ENCODE data around the gene EEF1AKMT1. TPM values are rescaled to one million over a fixed set of nuclear protein-coding genes. Genes with fewer than 3 reads are reported as not detected.

Gene EEF1AKMT1
- total RNA-seq, 1 donor from 2014 or later = 5.3 TPM

GRCh38 chr13:20801707-20802106 lies 27.9 kb upstream of the EEF1AKMT1 start:
- TF ChIP-seq, protein P1, sequence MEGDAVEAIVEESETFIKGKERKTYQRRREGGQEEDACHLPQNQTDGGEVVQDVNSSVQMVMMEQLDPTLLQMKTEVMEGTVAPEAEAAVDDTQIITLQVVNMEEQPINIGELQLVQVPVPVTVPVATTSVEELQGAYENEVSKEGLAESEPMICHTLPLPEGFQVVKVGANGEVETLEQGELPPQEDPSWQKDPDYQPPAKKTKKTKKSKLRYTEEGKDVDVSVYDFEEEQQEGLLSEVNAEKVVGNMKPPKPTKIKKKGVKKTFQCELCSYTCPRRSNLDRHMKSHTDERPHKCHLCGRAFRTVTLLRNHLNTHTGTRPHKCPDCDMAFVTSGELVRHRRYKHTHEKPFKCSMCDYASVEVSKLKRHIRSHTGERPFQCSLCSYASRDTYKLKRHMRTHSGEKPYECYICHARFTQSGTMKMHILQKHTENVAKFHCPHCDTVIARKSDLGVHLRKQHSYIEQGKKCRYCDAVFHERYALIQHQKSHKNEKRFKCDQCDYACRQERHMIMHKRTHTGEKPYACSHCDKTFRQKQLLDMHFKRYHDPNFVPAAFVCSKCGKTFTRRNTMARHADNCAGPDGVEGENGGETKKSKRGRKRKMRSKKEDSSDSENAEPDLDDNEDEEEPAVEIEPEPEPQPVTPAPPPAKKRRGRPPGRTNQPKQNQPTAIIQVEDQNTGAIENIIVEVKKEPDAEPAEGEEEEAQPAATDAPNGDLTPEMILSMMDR (IDR thresholded peaks at IDR 0.05; ENCODE audit: insufficient read depth, low read length, severe bottlenecking) = no peak
- FAIRE-seq (no peak), DNase-seq (ENCODE audit: low read depth) (no peak)
- peaks cover 2% of the 10 kb centered on the region for H3K36me3 ChIP-seq (ENCODE audit: control insufficient read depth, insufficient read depth, low read length)
- H3K27me3 ChIP-seq (ENCODE audit: control insufficient read depth, insufficient read depth, low read length) = no peaks in the 10 kb centered on the region
- no peak overlapping the region for H3K4me3 ChIP-seq (ENCODE audit: low read depth, low read length)

DNA sequence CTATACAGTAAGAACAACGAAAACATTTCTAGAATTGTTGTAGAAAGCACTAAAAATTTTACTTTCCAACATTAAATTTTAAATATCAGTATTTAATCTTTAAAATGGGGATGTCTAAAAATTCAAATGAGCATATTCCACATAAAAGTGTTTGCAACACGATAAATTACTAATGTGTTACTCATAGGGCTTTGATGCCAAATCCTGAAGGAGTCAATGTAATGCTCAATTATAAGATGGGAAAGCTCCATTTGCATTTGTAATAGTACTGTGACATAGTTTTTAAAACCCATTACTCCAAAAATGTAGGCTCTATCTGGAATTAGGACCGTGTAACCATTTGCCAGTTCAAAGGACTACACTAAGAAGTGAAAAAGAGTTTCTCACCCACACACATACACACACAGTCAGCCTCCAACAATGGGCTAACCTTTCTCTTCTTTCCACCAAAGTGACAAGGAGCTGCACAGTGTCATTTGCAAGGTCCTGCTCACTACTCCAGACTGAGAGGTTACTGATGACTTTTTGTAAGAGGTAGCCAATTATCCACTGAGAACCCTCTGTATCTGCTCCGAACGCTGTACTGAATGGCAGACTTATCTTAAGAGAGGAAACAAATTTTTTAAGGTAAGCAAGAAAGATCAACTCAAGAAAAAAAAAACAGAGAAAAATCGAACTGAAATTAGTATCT lies 26.1 kb upstream of the EEF1AKMT1 start:
- H3K4me3 ChIP-seq (ENCODE audit: low read depth, low read length) = no peak overlapping the region
- peaks cover 5% of the 10 kb centered on the region for H3K36me3 ChIP-seq (ENCODE audit: control insufficient read depth, insufficient read depth, low read length)
- FAIRE-seq (no peak), DNase-seq (ENCODE audit: low read depth) (peak; percentile 67)
- TF ChIP-seq, protein P1 (IDR thresholded peaks at IDR 0.05; ENCODE audit: insufficient read depth, low read length, severe bottlenecking) = no peak
- H3K27me3 ChIP-seq (ENCODE audit: control insufficient read depth, insufficient read depth, low read length) = no peaks in the 10 kb centered on the region

DNA sequence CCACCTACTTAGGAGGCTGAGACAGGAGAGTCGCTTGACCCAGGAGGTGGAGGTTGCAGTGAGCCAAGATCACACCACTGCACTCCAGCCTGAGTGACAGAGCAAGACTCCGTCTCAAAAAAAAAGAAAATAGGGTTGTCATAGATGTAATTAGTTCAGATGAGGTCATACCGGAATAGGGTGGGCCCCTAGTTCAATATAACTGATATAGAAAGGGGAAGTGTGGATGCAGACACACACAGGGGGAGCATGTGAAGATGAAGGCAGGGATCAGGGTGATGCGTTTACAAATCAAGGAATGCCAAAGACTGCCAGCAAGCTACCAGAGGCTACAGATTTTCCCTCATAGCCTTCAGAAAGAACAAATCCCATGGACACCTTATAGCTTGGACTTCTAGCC lies 24.3 kb upstream of the EEF1AKMT1 start:
- Histone ChIP-seq H3K4me3 (ENCODE audit: low read depth, low read length) (no peak overlapping the region), H3K36me3 (ENCODE audit: control insufficient read depth, insufficient read depth, low read length) (peaks cover 5% of the 10 kb centered on the region), H3K27me3 (ENCODE audit: control insufficient read depth, insufficient read depth, low read length) (no peaks in the 10 kb centered on the region)
- DNase-seq (ENCODE audit: low read depth) = no peak
- TF ChIP-seq, protein P1 (IDR thresholded peaks at IDR 0.05; ENCODE audit: insufficient read depth, low read length, severe bottlenecking) = no peak
- FAIRE-seq = no peak

DNA sequence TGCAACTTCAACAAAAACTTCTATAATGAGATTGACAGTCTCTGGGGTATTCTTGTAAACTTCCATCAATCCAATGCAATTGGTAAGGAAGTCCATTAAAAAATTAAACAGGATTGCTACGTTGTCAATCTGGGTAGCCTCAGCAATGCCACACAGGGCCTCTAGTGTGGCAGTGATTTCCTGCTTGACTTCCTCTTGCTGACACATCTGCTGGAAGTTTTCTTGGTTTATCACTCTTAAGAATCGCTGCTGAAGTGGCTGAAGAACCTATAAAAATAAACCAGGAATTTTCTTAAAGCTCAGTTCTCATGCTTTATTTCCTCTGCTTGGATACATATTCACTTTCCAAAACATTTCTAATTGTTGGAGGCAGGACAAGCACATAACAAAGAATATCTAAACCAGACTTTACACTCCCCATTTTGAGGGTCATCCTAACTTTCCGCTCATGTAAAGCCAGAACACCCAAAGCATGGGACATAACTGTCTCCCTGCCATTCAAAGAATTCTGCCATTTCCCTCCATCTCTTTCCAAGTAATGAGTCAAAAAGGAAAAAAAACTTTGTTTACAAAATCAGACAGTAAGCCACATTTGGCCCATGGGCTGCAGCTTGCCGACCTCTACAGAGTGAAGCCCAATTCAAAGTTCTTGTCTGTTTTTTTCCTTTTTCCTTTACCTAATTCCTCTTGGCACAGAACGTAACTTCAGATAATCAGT lies 23.2 kb upstream of the EEF1AKMT1 start:
- TF ChIP-seq, protein P1 (IDR thresholded peaks at IDR 0.05; ENCODE audit: insufficient read depth, low read length, severe bottlenecking) = no peak
- no peak for FAIRE-seq
- Histone ChIP-seq H3K36me3 (ENCODE audit: control insufficient read depth, insufficient read depth, low read length) (peaks cover 4% of the 10 kb centered on the region), H3K27me3 (ENCODE audit: control insufficient read depth, insufficient read depth, low read length) (no peaks in the 10 kb centered on the region), H3K4me3 (ENCODE audit: low read depth, low read length) (no peak overlapping the region)
- DNase-seq (ENCODE audit: low read depth) = no peak

DNA sequence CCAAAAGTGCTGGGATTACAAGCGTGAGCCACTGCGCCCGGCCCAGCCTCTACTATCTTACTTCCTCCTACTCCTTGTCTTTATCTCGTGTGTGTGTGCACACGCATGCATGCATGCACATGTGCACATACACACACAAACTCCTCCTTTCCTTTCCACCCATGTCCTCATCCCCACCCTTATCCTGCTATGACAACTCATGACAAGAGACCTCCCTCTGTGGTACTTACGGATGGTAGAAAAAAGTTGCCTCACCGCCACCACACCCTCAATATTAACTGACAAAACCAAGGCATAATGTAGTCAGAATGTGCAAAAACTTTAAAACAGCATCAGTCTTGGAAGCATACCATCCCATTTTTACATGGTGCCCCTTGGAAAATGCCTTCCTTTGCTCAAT lies 15.9 kb upstream of the EEF1AKMT1 start:
- no peak for FAIRE-seq
- peaks cover 2% of the 10 kb centered on the region for H3K36me3 ChIP-seq (ENCODE audit: control insufficient read depth, insufficient read depth, low read length)
- TF ChIP-seq, protein P1 (IDR thresholded peaks at IDR 0.05; ENCODE audit: insufficient read depth, low read length, severe bottlenecking) = no peak
- H3K27me3 ChIP-seq (ENCODE audit: control insufficient read depth, insufficient read depth, low read length) = no peaks in the 10 kb centered on the region
- no peak for DNase-seq (ENCODE audit: low read depth)
- H3K4me3 ChIP-seq (ENCODE audit: low read depth, low read length) = no peak overlapping the region

Data from bronchial epithelial cell (primary cell).